IMR-90 (cell line): ENCODE measurements around the gene MED19. TPM values are rescaled to one million over a fixed set of nuclear protein-coding genes. Genes with fewer than 3 reads are reported as not detected.
A peak's percentile ranks its signal among the peaks of the same experiment; 100 is the strongest.

ENCODE experiments used
- BHLHE40 ChIP-seq: fragments of 150-350 bp; IDR thresholded peaks from 2 replicates; pipeline ENCODE4 v1.6.1; 2016; ENCODE audit warnings: mild to moderate bottlenecking, low read depth, low read length
- CHD1 ChIP-seq: IDR thresholded peaks from 2 replicates; pipeline ENCODE4 v1.6.1; 2012; ENCODE audit warnings: low read depth, low read length, improper control_type of control experiment
- MXI1 ChIP-seq: IDR thresholded peaks from 2 replicates; pipeline ENCODE4 v1.6.1; 2012; ENCODE audit warnings: low read depth, mild to moderate bottlenecking, low read length, moderate library complexity, borderline replicate concordance
- SMC3 ChIP-seq: fragments of 150-350 bp; IDR thresholded peaks from 2 replicates; pipeline ENCODE4 v1.6.1; 2016; ENCODE audit warnings: low read depth, mild to moderate bottlenecking, antibody characterized with exemption, low read length, moderate library complexity
- polyA plus RNA-seq, 3 experiments: library from polyadenylated mRNA; depleted of rRNA; stranded (reverse); fragments of >200 nt; gene quantifications; 2 replicates each; pipeline ENCODE4 v1.2.3, GENCODE V29; 2012; ENCODE audit warnings: low replicate concordance in 1 of 3
- total RNA-seq: library from RNA; depleted of rRNA; stranded (reverse); fragments of >200 nt; gene quantifications from 2 replicates; pipeline ENCODE4 v1.2.3, GENCODE V29; 2012

MED19 gene
- total and polyA plus RNA-seq, 2 of the 4 experiments (the other 2 are of a cell fraction): 14.0 to 35.0 TPM

- TF ChIP-seq SMC3: peak; percentile 29
- peak; percentile 93 for TF ChIP-seq BHLHE40
- TF ChIP-seq MXI1: peak; percentile 97
- TF ChIP-seq CHD1: peak; percentile 98
Observed at GRCh38 chr11:57741132-57742086, 29.4 kb upstream of the MED19 start, which contains the start of gene SELENOH (continued).
